HG03342 (cell line): ENCODE measurements around the gene PLSCR2.
"Not testable (repeated sequence)": the region's sequence is repeated elsewhere in the genome, so short reads cannot be mapped to it uniquely, and the experiment has no call there.

Experiments used
- ATAC-seq: cut with Tn5 transposase; IDR thresholded peaks from one replicate; pipeline ENCODE4 v1.9.1; 2021; ENCODE audit warnings: mild to moderate bottlenecking, moderate library complexity; ENCODE audit not compliant: unreplicated experiment

Gene PLSCR2

GRCh38 chr3:146491303-146491702 lies 21.9 kb upstream of the PLSCR2 start:
- ATAC-seq = no peak

- no peak for ATAC-seq
These were observed 15.9 kb upstream of the PLSCR2 start for GRCh38 chr3:146485297-146485696.

- no peak for ATAC-seq
These were observed 6.9 kb upstream of the PLSCR2 start for GRCh38 chr3:146476094-146476740.

- not testable (repeated sequence) for ATAC-seq
These were observed 5.6 kb upstream of the PLSCR2 start for GRCh38 chr3:146474976-146475375.

GRCh38 chr3:146473726-146474125 lies 4.4 kb upstream of the PLSCR2 start:
- ATAC-seq = no peak

GRCh38 chr3:146472611-146473010 lies 3.2 kb upstream of the PLSCR2 start:
- no peak for ATAC-seq

- ATAC-seq = no peak
These were observed 1.7 kb upstream of the PLSCR2 start for GRCh38 chr3:146471012-146471411.

GRCh38 chr3:146470425-146470990 lies 1.1 kb upstream of the PLSCR2 start:
- no peak for ATAC-seq

GRCh38 chr3:146468671-146469149 lies 651 bp downstream of the PLSCR2 start:
- ATAC-seq = no peak

GRCh38 chr3:146468234-146468633 lies 1.1 kb downstream of the PLSCR2 start:
- no peak for ATAC-seq

GRCh38 chr3:146466604-146467003 lies 2.8 kb downstream of the PLSCR2 start:
- no peak for ATAC-seq

- ATAC-seq = no peak
These were observed 3.5 kb downstream of the PLSCR2 start for GRCh38 chr3:146465693-146466465.

GRCh38 chr3:146464783-146465182 lies 4.6 kb downstream of the PLSCR2 start:
- ATAC-seq = no peak

GRCh38 chr3:146464005-146464595 lies 5.3 kb downstream of the PLSCR2 start:
- no peak for ATAC-seq

- ATAC-seq = no peak
These were observed 14.6 kb downstream of the PLSCR2 start for GRCh38 chr3:146454796-146455195.

GRCh38 chr3:146449613-146450012 lies 19.7 kb downstream of the PLSCR2 start:
- ATAC-seq = no peak

GRCh38 chr3:146449076-146449475 lies 20.3 kb downstream of the PLSCR2 start:
- ATAC-seq = no peak

GRCh38 chr3:146446026-146446425 lies 23.3 kb downstream of the PLSCR2 start:
- ATAC-seq = no peak

GRCh38 chr3:146440310-146440709 lies 29.1 kb downstream of the PLSCR2 start:
- ATAC-seq = not testable (repeated sequence)

- ATAC-seq = no peak
These were observed 37.3 kb downstream of the PLSCR2 start for GRCh38 chr3:146432066-146432465.

- ATAC-seq = no peak
These were observed 38.1 kb downstream of the PLSCR2 start for GRCh38 chr3:146431240-146431639.

- no peak for ATAC-seq
These were observed 44.0 kb downstream of the PLSCR2 start for GRCh38 chr3:146425341-146425740.
